Duodenal mucosa (tissue), 2 donors: ENCODE results near the gene CREG1.

Experiments used
- H3K27ac ChIP-seq: one replicate; pipeline ENCODE4 v1.7.0; 2013; ENCODE audit warnings: low read depth, low read length
- H3K27me3 ChIP-seq, 2 donors: one replicate each; pipeline ENCODE4 v1.7.0; 2013; ENCODE audit warnings: low read length in 2 of 2, control low read depth in 1 of 2; ENCODE audit not compliant: insufficient read depth in 2 of 2, control insufficient read depth in 1 of 2
- H3K36me3 ChIP-seq, 2 donors: one replicate each; pipeline ENCODE4 v1.7.0; 2013; ENCODE audit warnings: low read length in 2 of 2, control low read depth in 1 of 2; ENCODE audit not compliant: insufficient read depth in 2 of 2, control insufficient read depth in 1 of 2
- H3K4me1 ChIP-seq, 2 donors: one replicate each; pipeline ENCODE4 v1.7.0; 2013; ENCODE audit warnings: low read length in 2 of 2, control low read depth in 1 of 2; ENCODE audit not compliant: insufficient read depth in 2 of 2, control insufficient read depth in 1 of 2
- H3K4me3 ChIP-seq, 2 donors: one replicate each; pipeline ENCODE4 v1.7.0; 2013; ENCODE audit warnings: low read length in 2 of 2, low read depth in 1 of 2
- H3K9ac ChIP-seq, 2 donors: one replicate each; pipeline ENCODE4 v1.7.0; 2013; ENCODE audit warnings: low read length in 2 of 2, low read depth in 1 of 2
- H3K9me3 ChIP-seq, 2 donors: one replicate each; pipeline ENCODE4 v1.7.0; 2013; ENCODE audit warnings: low read length in 2 of 2, control low read depth in 1 of 2; ENCODE audit not compliant: control insufficient read depth in 1 of 2

The CREG1 gene

GRCh38 chr1:167499106-167499505 is 54.5 kb downstream of the CREG1 start:
- no peak overlapping the region for H3K9ac ChIP-seq
- H3K36me3 ChIP-seq = no peaks in the 10 kb centered on the region
- H3K4me3 ChIP-seq = no peak overlapping the region
- no peaks in the 10 kb centered on the region for H3K27me3 ChIP-seq
- peaks cover 0 to 9% of the 10 kb centered on the region in 2 donors for H3K4me1 ChIP-seq
- H3K27ac ChIP-seq = no peak overlapping the region
- H3K9me3 ChIP-seq = no peaks in the 10 kb centered on the region

DNA sequence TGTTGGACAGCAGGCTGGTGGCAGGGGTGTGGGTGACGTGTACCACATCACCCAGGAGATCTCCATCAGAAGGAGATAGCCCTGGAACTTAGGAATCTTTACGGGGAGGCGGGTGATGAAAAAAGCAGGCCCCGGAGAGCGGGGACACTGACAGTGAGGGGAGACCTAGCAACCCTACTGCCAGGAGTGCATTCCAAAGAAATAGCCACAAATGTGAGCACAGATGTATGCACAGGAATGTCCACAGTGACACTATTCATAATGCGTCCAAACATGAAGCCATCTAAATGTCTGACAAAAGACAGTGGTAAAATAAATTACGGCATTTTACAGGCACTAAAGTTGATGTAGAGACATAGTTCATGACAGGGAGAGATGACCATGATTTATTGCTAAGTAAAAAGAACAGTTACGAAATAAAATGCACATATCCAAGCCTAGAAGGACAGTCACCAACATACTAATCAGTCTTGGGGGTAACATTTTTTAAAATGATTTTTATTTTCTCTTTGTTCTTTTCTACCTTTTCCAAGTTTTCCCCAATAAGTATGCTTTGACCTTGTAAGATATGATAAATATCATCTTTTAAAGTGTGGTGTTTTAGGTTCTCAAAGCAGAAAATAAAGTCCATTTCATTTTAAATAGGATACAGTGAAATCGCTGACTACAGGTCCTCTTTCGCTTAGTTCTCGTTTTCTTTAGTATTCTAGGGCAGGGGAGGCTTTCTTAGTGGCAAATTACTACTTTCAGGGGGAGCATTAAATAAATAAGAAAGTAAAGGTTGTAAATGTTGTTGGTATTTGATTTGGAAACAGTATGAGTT is 56.6 kb downstream of the CREG1 start:
- Histone ChIP-seq H3K9ac (no peak overlapping the region), H3K36me3 (no peaks in the 10 kb centered on the region), H3K4me1 (peaks cover 0 to 9% of the 10 kb centered on the region in 2 donors), H3K9me3 (no peaks in the 10 kb centered on the region), H3K27me3 (no peaks in the 10 kb centered on the region), H3K4me3 (no peak overlapping the region), H3K27ac (no peak overlapping the region)

GRCh38 chr1:167493372-167493771 is 60.2 kb downstream of the CREG1 start:
- H3K9ac ChIP-seq = no peak overlapping the region
- H3K9me3 ChIP-seq = no peaks in the 10 kb centered on the region
- H3K4me3 ChIP-seq = no peak overlapping the region
- H3K4me1 ChIP-seq = no peaks in the 10 kb centered on the region
- no peaks in the 10 kb centered on the region for H3K36me3 ChIP-seq
- no peaks in the 10 kb centered on the region for H3K27me3 ChIP-seq
- no peak overlapping the region for H3K27ac ChIP-seq

DNA sequence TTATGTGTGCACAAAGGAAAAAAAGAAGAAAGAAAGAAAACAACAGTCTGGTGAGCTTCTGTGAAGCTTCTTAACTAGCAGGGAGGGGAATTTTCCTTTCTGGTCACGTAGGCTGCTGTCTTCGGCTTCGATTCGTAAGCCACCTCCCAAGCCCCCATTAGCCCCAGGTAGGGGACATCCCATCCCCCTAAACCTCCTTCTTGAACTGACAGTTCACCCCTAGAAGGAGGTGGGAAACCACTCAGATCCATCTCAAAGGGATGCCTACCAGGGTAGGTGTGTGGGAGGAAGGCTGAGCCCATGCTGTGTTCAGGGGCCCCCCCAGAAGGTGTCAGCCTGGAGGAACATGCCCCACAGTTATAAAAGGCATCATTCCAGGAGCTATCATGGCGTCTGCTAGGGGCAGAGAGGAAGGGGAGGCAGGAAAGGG is 61.1 kb downstream of the CREG1 start:
- no peaks in the 10 kb centered on the region for H3K27me3 ChIP-seq
- H3K9me3 ChIP-seq = no peaks in the 10 kb centered on the region
- H3K9ac ChIP-seq = no peak overlapping the region
- no peaks in the 10 kb centered on the region for H3K36me3 ChIP-seq
- no peak overlapping the region for H3K4me3 ChIP-seq
- H3K4me1 ChIP-seq = no peaks in the 10 kb centered on the region
- H3K27ac ChIP-seq = no peak overlapping the region

GRCh38 chr1:167491586-167492461 is 61.7 kb downstream of the CREG1 start:
- Histone ChIP-seq H3K27me3 (no peaks in the 10 kb centered on the region), H3K36me3 (no peaks in the 10 kb centered on the region), H3K4me1 (no peaks in the 10 kb centered on the region), H3K27ac (no peak overlapping the region), H3K9ac (no peak overlapping the region), H3K9me3 (no peaks in the 10 kb centered on the region), H3K4me3 (no peak overlapping the region)
